GM21723 (cell line): Measurements from ENCODE around the gene PNPLA1.
A peak's percentile ranks its signal among the peaks of the same experiment; 100 is the strongest.

Experiments
- ATAC-seq: cut with Tn5 transposase; IDR thresholded peaks from one replicate; pipeline ENCODE4 v1.9.1; 2021; ENCODE audit warnings: mild to moderate bottlenecking, moderate library complexity; ENCODE audit not compliant: unreplicated experiment

The PNPLA1 gene

GRCh38 chr6:36269834-36270705 lies at the start of gene PNPLA1:
PNPLA1 (plus strand) TSS chr6:36270060; CDS start chr6:36270460, 400 bp downstream.
- no peak for ATAC-seq

GRCh38 chr6:36220226-36220625 lies 49.6 kb upstream of the PNPLA1 start:
- no peak for ATAC-seq

- no peak for ATAC-seq
Observed at GRCh38 chr6:36221674-36222073, 48.2 kb upstream of the PNPLA1 start.

- no peak for ATAC-seq
Observed at GRCh38 chr6:36222924-36223323, 46.9 kb upstream of the PNPLA1 start.

- ATAC-seq = no peak
Observed at GRCh38 chr6:36223706-36224105, 46.2 kb upstream of the PNPLA1 start.

GRCh38 chr6:36224918-36225461 lies 44.9 kb upstream of the PNPLA1 start:
- ATAC-seq = no peak

- ATAC-seq = no peak
Observed at GRCh38 chr6:36226438-36227047, 43.3 kb upstream of the PNPLA1 start.

- no peak for ATAC-seq
Observed at GRCh38 chr6:36227379-36228228, 42.3 kb upstream of the PNPLA1 start.

GRCh38 chr6:36229223-36229622 lies 40.6 kb upstream of the PNPLA1 start:
- no peak for ATAC-seq

GRCh38 chr6:36230371-36230770 lies 39.5 kb upstream of the PNPLA1 start:
- ATAC-seq = no peak

- no peak for ATAC-seq
Observed at GRCh38 chr6:36232172-36232571, 37.7 kb upstream of the PNPLA1 start.

GRCh38 chr6:36235309-36235708 lies 34.6 kb upstream of the PNPLA1 start:
- no peak for ATAC-seq

- no peak for ATAC-seq
Observed at GRCh38 chr6:36235862-36236261, 34.0 kb upstream of the PNPLA1 start.

GRCh38 chr6:36239774-36240173 lies 30.1 kb upstream of the PNPLA1 start:
- no peak for ATAC-seq

- ATAC-seq = peak; percentile 78
Observed at GRCh38 chr6:36241728-36242127, 28.1 kb upstream of the PNPLA1 start.

GRCh38 chr6:36242161-36242560 lies 27.7 kb upstream of the PNPLA1 start:
- no peak for ATAC-seq

GRCh38 chr6:36242626-36243025 lies 27.2 kb upstream of the PNPLA1 start:
- no peak for ATAC-seq

- no peak for ATAC-seq
Observed at GRCh38 chr6:36243562-36244212, 26.2 kb upstream of the PNPLA1 start.

GRCh38 chr6:36244641-36245280 lies 25.1 kb upstream of the PNPLA1 start:
- no peak for ATAC-seq

GRCh38 chr6:36245572-36246061 lies 24.2 kb upstream of the PNPLA1 start:
- no peak for ATAC-seq
